SW480 (cell line): ENCODE data around the gene PAX4.

Source experiments
- DNase-seq: peaks from one replicate; pipeline ENCODE4 v3.0.0-alpha.2; 2016; ENCODE audit warnings: low spot score

Gene PAX4

DNA sequence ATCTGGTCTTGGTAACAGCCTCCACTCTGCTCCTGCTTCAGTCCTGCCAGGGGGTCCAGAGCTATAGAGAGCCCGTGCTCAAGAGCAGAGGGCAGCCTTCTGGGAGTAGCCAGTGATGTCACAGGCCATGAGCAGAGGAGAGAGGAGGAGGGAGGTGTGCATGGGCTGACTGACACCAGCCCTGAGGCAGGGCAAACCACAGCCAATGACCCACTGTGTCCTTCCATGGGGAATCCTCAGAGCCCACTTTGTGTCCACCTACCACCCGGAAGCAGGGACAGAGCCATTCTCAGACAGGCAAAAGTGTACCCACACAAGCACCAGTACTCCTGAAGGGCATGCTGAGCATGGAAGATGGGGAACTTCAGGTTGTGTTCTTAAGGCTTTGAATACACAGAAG, at the start of gene PAX4:
PAX4 (minus strand) TSS at position 101 of the 400 bp plus-strand sequence. CDS start 2,214 bp downstream, outside the sequence.
- no peak for DNase-seq

GRCh38 chr7:127667017-127667670, 49.2 kb upstream of the PAX4 start:
- peak; percentile 33 for DNase-seq

- no peak for DNase-seq
Measured at GRCh38 chr7:127666602-127667001, 48.7 kb upstream of the PAX4 start.

DNA sequence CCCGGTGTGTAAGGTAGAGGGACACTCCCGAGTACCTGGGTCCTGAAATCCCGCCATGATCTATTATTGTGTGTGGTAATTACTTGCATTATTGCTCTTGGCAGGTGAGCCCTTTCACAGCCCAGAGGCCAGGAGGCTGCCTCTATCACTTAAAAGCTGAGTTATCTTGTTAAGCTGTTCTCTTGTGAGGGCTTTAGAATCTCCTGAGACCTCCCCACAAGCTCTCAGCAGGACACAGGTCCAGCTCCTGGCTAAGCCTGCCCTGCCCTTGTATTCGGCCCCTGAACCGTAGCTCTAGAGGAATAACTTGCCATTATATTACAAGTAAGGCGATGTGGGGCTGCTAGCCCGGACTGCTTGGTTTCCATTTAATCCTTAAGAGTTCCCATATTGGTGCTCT, 48.0 kb upstream of the PAX4 start:
- DNase-seq, result no peak

GRCh38 chr7:127658970-127659630, 41.2 kb upstream of the PAX4 start:
- no peak for DNase-seq

GRCh38 chr7:127657500-127657899, 39.6 kb upstream of the PAX4 start:
- no peak for DNase-seq

DNA sequence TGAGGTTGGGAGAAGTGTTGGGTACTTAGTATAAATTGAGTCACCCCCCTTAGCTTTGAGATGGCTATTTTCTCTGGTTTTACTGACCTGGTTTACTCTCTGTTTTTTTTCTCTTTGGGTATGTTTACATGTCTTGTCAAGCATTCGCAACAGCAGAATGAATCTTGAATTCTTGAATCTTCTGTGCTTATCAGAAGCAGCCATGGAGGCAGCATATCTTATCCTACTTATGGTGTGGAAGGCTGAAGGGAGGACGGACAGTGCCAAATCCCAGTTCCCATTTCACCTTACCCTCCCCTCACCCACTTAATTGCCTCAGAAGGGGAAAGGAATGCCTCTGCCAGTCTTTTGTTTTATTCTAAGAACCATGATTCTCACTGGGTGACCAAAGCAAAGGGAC, 37.8 kb upstream of the PAX4 start:
- no peak for DNase-seq

DNA sequence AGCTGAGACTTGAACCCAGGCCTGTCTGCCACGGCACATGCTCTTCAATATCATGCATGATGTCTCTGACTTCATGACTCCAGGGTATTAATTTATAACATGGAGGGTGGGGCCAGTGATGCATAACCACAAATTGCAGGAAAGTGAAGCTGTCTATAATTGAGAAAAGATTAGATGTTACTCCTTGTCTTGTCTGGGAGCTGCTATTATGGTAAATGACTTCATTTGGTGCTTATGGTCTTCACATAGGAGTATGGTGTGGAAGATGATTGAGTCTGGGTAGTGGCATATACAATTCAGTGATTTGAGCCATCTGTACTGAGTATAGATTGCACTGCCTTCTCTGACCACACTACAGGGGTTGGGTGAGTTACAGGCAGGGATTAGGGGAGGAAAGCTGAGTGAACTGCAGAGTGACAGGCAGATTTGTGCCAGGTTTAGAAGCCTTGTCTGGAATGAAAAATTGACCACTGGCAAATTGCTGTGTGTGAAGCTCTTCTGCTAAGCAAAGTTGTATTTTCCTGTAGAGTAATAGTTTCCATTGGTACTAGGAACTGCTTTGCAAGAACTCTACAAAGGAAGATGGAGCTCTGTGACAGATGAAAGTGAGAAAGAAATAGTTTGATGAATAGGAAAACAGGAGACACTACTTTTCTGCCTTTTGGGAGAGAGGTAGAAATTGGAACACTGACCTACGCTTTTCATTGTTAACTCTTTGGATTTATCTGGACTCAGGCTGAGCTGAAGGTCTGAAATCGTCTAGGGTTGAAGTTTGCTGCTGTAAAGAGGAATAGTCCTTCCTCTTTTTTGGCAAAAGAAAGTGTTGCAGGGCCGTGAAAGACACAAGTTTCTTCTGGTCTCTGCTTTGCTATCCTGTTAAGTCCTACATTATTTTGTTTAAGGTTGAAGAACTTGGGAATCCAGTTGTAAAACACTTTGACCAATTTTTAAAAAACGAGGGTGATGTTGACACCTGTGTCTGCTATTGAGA, 36.8 kb upstream of the PAX4 start:
- DNase-seq, result no peak

DNA sequence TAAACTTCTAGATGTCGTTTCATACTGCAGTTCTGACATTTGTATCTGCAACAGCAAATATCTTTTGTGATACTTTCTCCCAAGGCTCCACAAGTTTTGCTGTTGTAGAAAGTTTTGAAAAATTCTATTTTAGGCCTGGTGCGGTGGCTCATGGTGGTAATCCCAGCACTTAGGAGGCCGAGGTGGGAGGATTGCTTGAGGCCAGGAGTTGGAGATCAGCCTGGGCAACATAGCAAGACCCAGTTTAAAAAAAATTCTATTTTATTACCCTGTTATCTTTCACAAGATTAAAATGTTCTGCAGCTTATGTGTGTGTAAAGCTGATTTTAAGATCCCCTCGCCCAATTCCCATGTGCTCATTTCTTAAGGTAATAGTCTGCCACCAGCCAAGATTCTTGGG, 35.5 kb upstream of the PAX4 start:
- DNase-seq, result no peak

- no peak for DNase-seq
Measured at GRCh38 chr7:127652333-127653248, 34.6 kb upstream of the PAX4 start.

DNA sequence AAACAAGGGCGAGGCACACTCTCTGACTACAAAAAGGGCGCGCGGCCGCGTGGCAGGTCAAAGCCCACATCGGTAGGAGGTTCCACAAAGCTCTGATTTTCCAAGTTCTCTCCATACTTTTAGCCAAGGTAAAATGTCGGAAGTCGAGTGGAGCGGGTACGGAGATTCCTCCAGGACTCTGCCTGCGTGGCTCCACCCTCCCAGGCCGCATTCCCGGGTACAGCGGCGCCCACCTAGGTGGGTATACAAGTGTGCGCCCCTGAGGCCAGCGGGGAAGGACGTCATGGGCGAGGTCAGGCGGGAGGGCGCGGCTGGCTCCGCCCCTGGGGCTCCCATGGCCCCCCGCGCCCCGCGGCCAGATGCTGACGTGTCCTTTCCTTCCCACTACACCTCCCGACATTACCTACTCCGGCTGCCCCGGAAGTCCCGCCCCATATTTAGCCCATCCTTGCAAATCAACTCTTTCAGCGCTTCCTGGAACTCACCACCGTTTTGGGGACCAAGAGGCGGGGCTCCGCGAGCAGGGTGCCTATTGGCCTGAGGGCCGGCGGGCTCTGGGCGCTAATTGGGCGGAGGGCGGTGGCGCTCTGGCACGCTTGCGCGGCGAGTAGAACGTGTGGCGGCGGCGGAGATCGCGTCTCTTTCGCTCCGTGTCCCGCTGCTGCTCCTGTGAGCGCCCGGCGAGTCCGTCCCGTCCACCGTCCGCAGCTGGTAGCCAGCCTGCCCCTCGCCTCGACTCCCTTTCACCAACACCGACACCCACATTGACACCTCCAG, 33.8 kb upstream of the PAX4 start, which contains the start of gene SND1:
SND1 (plus strand) TSS at position 639 of the 777 bp plus-strand sequence. CDS start 180 bp downstream, outside the sequence.
- DNase-seq, result peak; percentile 100

DNA sequence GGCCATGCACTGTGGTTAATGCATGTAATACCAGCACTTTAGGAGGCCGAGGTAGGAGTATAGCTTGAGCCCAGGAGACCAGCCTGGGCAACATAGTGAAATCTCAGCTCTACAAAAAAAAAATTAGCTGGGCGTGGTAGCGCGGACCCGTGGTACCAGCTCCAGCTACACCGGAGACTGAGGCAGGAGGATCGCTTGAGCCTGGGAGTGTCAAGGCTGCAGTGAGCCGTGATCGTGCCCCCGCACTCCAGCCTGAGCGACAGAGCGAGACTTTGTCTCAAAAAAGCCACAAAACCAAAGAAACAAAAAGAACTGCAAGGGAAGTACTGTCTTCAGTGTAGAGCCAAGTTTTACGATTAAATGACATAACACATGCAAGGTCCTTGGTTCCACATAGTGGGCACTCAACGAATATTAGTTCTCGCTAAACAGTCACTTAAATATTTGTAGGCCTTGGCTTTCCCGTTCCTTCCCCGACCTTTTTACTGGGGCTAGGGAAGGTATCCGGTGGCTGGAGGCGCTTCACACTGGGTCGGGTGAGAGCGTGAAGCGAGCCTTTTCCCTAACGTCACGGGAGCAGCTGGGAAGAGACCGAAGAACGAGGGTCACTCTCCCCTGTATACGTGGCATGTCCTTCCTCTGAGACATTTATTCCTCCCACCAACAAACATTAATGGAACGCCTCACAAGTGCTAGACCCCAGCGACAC, 33.1 kb upstream of the PAX4 start:
- DNase-seq, result peak; percentile 65

- DNase-seq, result no peak
Measured at GRCh38 chr7:127648986-127649385, 31.0 kb upstream of the PAX4 start.

DNA sequence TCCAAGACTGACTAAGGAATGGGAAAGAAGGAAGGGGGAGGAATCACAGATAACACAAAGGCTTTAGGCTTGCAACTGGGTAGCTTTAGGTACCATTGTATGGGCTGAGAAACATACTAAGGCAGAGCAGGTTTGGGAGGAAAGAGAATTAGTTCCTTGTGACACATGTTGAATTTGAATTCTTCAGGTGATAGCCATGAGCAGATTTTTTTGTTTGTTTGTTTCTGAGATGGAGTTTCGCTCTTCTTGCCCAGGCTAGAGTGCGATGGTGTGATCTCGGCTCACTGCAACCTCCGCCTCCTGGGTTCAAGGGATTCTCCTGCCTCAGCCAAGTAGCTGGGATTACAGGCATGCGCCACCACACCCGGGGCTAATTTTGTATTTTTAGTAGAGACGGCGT, 29.7 kb upstream of the PAX4 start:
- no peak for DNase-seq

DNA sequence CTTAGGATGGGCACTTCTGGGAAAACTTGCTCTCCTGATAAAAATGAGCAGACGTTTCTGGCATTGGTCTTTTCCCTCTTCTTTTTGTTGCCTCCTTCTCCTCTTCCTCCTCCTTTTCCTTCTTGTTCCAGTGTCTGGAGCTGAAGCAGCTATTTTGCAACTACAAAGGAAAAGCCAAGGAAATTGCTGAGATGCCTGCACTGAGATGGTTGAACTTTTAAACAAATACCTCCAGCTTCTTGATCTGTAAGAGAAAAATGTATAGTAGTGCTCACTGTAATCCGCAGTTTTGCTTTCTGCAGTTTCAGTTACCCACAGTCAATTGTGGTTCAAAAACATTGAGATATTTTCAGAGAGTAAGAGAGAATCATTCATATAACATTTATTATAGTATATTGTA, 26.5 kb upstream of the PAX4 start:
- DNase-seq, result no peak

GRCh38 chr7:127638197-127638596, 20.3 kb upstream of the PAX4 start:
- no peak for DNase-seq

DNA sequence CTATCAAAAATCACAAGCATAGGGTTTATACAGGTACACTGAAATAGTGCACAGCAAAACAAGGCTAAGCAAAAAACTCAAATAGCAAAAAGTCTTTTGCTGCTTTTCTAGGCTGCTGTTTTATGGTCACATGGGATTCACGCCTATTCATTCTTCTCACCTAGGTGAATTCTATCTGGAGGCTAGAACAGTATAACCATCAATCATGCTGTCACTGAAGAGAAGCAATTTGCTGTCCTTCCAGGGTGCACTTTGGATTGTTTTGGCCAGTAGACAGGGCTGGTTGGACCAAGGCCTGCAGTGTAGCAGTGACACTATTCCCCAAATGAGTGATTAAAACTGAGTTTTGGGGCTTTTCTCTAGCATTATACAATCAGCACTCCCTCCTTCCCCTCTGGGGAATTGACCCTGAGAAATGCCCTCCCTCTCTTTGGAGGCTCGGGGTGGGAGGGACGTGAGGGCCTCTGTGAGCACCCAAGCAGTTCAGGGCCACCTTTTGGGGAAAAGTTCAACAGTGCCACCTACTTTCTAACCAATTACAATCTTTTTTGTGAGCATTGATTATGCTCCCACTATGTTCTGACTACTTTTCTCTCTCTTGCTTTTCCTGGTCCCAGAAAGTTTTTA, 17.8 kb upstream of the PAX4 start:
- DNase-seq, result no peak

DNA sequence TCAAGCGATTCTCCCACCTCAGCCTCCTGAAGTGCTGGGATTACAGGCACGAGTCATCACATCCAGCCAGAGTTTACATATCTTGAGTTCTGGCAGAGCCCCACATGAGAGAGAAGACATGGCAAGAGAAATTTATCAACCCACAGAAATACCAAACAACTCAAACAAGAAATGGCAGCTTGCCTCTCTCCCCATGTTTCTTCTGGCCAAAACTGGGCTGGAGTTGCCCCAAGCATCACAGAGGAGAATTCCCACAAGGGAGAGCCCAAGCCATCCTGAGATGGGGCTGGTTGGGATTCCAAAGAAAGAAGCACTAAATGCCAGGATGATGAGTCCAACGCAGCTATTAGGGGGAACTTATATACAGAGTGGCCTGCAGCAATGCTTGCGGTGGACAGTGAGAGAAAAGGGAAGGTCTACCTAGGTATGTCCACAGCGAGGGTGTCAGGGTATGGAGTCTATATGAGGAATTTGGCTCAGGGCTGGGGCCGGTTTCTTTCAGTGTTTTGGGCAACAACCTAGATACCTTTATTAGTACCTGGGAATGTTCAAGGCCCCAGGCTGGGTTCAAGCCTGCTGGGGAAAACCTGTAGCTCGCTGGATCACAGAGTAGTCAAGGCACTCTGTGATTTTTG, 14.5 kb upstream of the PAX4 start:
- no peak for DNase-seq

DNA sequence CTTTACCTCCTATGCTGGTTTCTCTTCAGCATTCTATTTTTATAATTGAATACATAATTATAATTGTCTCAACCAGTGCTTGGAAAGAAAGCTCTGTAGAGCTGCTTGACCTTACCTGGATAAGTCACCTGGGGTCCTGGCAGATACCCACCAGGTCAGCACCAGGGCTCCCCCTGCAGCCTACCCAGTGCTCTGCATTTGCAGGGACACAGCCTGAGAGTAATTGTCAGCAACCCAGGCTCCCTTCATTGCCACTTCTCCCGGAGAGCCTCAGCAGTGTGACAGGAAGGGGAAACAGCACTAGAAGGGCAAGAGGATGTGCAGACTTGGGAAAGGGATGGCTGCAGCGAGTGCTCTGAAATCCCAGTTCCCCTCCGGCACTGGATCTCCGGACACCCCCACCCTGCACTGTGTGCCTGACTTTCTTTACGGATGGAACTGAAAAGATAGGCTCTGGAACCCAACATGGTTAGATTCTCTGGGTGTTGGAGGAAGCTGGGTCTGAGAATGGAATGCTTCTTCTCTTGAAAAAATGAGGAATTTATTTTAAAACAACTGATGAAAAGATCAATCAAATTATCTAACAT, 11.4 kb upstream of the PAX4 start:
- DNase-seq, result peak; percentile 51
